GM21717 (cell line): ENCODE data around the gene LRRC71.

Experiments used
- ATAC-seq: cut with Tn5 transposase; IDR thresholded peaks from one replicate; pipeline ENCODE4 v1.9.1; 2021; ENCODE audit warnings: mild to moderate bottlenecking, moderate library complexity; ENCODE audit not compliant: unreplicated experiment

The LRRC71 gene

DNA sequence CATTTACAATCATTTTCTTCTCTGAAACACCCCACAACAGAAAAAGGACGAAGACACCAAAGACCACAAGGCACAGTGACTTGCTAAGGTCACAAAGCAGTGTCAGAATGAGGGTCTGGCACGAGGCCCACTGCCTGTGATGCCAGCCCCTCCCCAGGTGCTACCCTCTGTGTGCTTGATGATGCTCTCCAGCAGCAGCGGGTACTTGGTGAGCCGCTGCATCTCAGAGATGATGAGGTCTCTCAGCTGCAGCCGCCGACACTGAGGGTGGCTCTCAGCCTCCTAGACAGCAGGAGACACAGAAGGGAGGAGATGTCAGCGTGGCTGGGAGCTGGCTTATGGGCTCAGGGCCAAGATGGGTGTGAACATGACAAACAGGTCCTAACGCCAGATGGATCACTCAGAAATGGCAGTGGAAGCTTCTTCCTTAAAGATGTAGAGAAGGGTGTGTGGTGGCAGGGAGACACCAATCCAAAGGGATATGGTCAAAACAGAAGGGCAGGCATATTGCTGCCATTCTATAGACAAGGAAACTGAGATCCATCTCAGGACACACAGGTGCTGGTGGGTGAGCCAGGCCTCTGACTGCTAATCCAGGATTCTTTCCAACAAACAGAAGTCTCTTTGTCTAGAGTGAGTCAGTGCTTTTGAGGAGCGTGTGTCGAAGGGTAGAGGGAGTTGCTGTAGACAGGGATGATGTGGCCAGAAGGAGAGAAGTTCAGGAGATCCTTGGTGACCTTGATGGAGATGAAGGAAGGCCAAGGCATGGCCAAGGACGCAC, 25.6 kb downstream of the LRRC71 start:
- ATAC-seq, result no peak

DNA sequence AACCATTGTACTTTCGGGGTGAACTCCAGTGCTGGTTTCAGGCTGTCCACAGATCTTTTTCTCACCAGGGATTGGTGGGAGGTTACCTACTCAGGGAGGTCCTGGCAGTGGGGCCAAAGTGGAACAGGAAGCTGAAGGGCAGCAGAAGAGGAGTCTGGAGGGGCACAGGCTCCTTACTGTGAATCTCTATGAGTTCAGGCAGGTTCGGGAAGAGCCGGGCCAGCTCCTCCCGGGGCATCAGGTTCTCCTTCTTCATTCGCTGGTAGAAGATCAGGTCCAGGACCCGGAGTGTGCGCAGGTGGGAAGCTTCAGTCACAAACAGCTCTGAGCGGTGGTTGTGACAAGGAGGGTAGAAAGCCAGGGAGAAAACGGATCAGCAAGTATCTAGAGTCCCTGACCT, 26.7 kb downstream of the LRRC71 start:
- ATAC-seq, result no peak

- no peak for ATAC-seq
These were observed 27.5 kb downstream of the LRRC71 start for GRCh38 chr1:156947818-156948525.

- ATAC-seq, result no peak
These were observed 28.3 kb downstream of the LRRC71 start for GRCh38 chr1:156948708-156949107.

DNA sequence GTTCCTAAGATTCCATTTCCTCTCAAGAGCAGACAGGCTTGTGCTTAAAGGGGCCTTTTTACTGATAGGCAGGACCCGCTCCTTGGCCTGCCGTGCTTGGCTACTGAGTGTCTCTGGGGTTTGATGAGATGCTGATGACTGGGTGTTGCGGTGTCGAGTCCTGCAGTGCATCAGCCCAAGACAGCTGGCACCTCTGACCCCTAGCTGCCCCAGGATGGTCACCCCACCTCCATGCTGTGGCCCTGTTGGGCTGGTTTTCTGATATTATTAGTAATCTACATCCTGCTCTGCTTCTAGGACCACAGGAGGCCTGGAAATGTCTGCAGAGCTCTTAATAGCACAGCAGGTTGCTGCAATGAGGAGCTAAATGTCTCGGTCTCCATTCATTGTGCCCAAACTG, 28.7 kb downstream of the LRRC71 start:
- ATAC-seq, result no peak

GRCh38 chr1:156951371-156951770, 30.9 kb downstream of the LRRC71 start:
- ATAC-seq, result no peak

DNA sequence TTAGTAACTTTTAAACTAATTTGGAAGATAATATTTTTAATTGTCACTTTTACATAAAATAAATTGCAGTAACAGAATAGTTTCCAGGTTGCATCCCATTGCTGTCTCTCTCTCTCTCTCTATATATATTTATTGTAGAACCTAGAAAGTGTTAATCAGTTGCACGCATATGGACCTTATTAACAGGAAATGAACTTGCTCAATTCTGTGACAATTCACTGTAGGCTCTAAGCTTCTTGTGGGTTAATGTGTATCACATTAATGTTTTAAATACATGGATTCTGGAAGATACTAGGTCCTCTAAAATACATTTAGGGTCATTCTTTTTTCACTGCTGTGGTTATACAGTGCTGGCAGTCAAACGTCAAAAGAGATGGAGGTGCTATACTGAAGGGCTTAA, 33.1 kb downstream of the LRRC71 start:
- no peak for ATAC-seq

GRCh38 chr1:156956333-156956732, 35.9 kb downstream of the LRRC71 start:
- ATAC-seq, result no peak

DNA sequence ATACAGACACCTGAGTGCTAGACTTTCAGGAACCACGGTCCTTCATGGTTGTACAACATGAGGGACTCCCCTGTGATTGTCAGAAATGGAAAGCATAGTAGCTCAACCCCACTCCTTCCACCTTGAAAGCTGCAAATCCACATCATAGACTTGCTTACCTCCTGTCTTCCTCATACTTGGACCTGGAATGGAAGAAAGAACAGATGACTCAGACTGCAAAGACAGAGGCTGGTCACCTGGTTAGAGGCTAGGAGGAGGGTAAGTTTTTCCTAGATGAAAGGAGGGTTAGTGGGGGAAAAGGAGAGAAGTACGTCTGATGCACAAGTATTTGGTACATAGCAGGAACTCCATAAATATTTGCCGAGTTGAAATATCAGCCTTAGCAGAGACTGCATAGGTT, 37.2 kb downstream of the LRRC71 start:
- no peak for ATAC-seq

DNA sequence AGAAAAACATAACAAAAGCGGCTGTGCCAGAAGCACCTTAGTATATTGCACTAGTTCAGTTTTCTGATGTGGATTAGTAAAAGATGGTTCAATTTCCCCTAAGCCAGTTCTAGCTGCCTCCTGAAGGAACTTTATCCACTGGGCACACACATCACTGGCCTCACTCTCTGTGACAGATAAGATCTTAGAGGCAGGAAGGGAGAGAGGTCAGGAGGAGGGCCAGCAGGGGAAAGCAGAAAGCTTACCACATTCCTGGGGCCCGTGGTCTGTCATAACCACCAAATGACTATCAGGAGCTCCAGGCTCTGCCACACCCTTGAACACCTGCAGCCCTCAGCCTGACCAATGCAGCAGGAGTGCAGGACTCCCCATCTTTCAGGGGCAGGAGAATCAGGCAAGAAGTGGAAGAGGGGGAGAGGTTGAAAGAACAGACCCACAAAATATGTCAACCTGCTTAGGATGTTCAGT, 37.8 kb downstream of the LRRC71 start:
- ATAC-seq, result no peak

- no peak for ATAC-seq
These were observed 39.0 kb downstream of the LRRC71 start for GRCh38 chr1:156959414-156959813.

- ATAC-seq, result no peak
These were observed 39.5 kb downstream of the LRRC71 start for GRCh38 chr1:156959925-156960324.

DNA sequence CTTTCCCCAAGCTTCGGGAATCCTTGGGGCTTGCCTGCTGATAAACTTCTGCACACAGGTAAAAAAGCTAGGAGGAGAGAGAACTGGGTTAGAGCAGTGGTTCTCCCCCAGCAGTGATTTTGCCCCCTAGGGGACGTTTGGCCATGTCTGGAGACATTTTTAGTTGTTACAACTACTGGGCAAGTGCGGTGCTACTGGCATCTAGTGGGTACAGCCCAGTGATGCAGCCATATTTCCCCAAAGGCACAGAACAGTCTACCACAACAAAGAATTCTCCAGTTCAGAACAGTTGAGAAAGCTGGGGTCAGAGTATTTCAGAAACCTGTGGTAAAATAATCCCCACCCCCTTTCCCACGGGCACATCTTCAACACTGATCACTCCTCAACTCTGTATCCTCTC, 41.3 kb downstream of the LRRC71 start:
- no peak for ATAC-seq

GRCh38 chr1:156963621-156964020, 43.2 kb downstream of the LRRC71 start:
- ATAC-seq, result no peak

GRCh38 chr1:156964441-156964840, 44.0 kb downstream of the LRRC71 start:
- no peak for ATAC-seq

DNA sequence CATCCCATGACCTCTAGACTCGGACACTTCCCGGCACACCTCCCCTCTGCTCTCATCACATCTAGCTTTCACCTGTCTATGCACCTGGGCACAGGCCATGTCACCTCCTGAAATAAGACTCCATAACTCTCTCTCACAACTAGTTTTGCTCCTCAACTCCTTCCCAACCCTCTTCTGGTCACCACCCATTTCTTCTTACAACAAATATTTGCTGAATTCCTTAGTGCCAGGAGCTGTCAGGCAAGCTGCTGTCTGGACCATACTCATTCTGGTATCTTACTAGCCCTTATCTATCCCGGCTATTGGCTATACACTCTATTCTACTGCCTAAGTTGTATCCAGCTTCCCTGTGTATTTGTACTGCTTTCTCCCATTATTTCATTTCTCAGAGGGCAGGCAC, 49.1 kb downstream of the LRRC71 start:
- ATAC-seq, result no peak

DNA sequence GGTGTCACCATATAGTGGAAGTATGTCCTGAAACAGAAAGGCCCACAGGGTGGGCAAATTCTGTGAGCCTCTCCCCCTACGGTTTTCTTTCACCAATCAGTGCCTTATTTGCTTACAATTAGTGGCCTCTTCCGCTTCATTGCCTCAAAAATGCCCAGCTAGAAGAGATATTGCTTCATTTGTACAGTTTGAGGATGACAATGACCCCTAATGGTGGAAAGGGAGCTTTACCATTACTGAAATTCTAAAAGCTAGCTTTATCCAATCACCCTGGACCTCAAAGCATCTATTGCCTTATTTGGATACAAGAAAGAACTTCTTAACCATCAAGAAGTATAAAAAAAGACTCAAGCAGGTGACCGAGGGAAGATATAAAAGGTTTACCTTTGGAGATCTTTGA, 49.6 kb downstream of the LRRC71 start:
- ATAC-seq, result no peak

- ATAC-seq, result no peak
These were observed 53.0 kb downstream of the LRRC71 start for GRCh38 chr1:156973417-156973816.

DNA sequence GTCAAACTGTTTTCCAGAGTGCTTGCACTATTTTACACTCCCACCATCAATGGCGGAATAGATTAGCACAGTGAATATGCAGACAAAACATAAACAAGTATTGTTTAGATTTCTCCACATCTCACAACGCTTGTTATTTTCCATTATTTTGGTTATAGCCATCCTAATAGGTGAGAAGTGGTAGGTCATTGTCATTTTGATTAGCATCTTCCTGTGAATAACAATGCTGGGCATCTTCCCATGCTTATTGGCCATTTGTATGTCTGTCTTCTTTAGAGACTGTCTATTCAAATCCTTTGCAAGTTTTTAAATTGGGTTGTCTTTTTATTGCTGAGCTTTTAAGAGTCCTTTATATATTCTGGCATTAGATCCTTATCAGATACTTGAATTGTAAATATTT, 54.7 kb downstream of the LRRC71 start:
- ATAC-seq, result no peak

DNA sequence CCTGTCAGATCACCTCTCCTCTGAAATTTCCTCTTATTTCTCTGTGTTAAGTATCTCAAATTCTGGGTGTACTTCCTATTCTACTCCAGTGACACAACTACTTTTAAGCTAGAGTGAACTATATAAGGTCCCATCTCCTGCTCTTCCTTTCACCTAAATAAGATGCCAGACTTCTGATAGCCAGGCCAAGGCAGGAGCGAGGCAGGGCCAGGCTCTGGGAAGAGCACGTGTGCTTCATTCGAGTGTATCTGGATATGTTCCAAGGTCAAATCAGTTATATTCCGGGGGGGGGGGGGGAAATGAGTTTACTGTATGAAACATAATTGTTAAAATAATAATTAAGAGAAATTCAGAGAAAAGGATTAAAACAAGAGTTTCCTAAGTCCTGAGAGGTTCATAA, 60.1 kb downstream of the LRRC71 start:
- no peak for ATAC-seq
